ENCODE measurements around the gene PLXNB3. TPM values are rescaled to one million over a fixed set of nuclear protein-coding genes. Genes with fewer than 3 reads are reported as not detected.

The PLXNB3 gene
- total and polyA plus RNA-seq, 2 of the 13 experiments (the other 11 are each of a cell fraction or from before 2014, with no cell fraction given) = 3.0 to 6.9 TPM

- no peak for TF ChIP-seq TRAFD1 (CRISPR knock-in tag; IDR thresholded peaks at IDR 0.05; ENCODE audit: borderline replicate concordance)
- peak; percentile 60 for TF ChIP-seq FOSL2 (CRISPR knock-in tag; IDR thresholded peaks at IDR 0.05)
- TF ChIP-seq ZNF337 (CRISPR knock-in tag; IDR thresholded peaks at IDR 0.05; ENCODE audit: borderline replicate concordance, low read depth) = no peak
- TF ChIP-seq ZNF280D (CRISPR knock-in tag; IDR thresholded peaks at IDR 0.05) = no peak
These were observed 2.2 kb downstream of the PLXNB3 start (continued) for GRCh38 chrX:153766098-153766817.

GRCh38 chrX:153766871-153767673 lies 3.0 kb downstream of the PLXNB3 start:
- Histone ChIP-seq H3K4me2 (ENCODE audit: low read depth, low read length) (no peak overlapping the region), H3K27me3 (ENCODE audit: control insufficient read depth in 1 of 2, insufficient read depth in 2 of 2, low read length in 2 of 2) (no peaks in the 10 kb centered on the region), H3K27ac (ENCODE audit: extremely low read length, insufficient read depth, low read length) (no peak overlapping the region), H3K9me3 (ENCODE audit: low read length) (no peaks in the 10 kb centered on the region), H3K36me3 (replicated peaks in 1 of 2; ENCODE audit: control insufficient read depth in 1 of 2, insufficient read depth in 2 of 2, low read length in 2 of 2) (no peaks in the 10 kb centered on the region), H3K79me2 (ENCODE audit: insufficient read depth, low read length) (no peaks in the 10 kb centered on the region), H3K4me3 (replicated peaks in 1 of 3; ENCODE audit: insufficient read depth in 1 of 3, low read depth in 2 of 3, low read length in 3 of 3) (no peak overlapping the region; a peak in 1 of 6 replicates), H2AFZ (ENCODE audit: low read length) (no peak overlapping the region), H4K20me1 (ENCODE audit: insufficient read depth, low read length) (no peaks in the 10 kb centered on the region), H3K4me1 (ENCODE audit: insufficient read depth, low read length) (peaks cover 37% of the 10 kb centered on the region), H3K9ac (ENCODE audit: insufficient read depth, low read depth, low read length) (no peak overlapping the region)
- DNase-seq (ENCODE audit: low spot score) (no peak), ATAC-seq (no peak), FAIRE-seq (no peak)
- TF ChIP-seq RBFOX2 (IDR thresholded peaks at IDR 0.05; ENCODE audit: low read depth, low read length) = 0 out of 2 replicates have a peak, but pooled peaks have one; percentile 16
- TF ChIP-seq GABPB1 (CRISPR knock-in tag; IDR thresholded peaks at IDR 0.05) = no peak
- peak; percentile 61; the same call in 1 of the 2 replicates for TF ChIP-seq HNRNPL (IDR thresholded peaks at IDR 0.05; ENCODE audit: low read depth, low read length)
- no peak for TF ChIP-seq PHF20 (CRISPR knock-in tag; IDR thresholded peaks at IDR 0.05)
- BruUV-seq (replicated peaks) = TSS peak; percentile 35
- CTCF ChIA-PET (ENCODE audit: low intra/inter-chr PET ratio, low total read pairs) = no interaction called here
- 93% methylated on average over 8 of the region's 56 CpGs for WGBS (ENCODE audit: low lambda C conversion rate)
- intact Hi-C loops (cut with micrococcal nuclease; ENCODE audit: unreplicated experiment) = loop anchor here (10.0 kb wide), 1 partner anchor 178 kb away; the partner anchor contains the start of gene RENBP
- POLR2A ChIA-PET = interaction anchor here (0.9 to 2.2 kb wide), 6 partner anchors 15 to 161 kb away, joined by 3 to 11 read pairs (median 4); partner anchors contain the start of genes IDH3G, SLC6A8 and SSR4
- in situ Hi-C loops (cut with HindIII; ENCODE audit: extremely low pct_ligation_motif_present, low pct_unique_long_range_greater_than_20kb) = no loop called here

All from HepG2 (cell line).